ENCODE measurements around the gene GPR176.

The GPR176 gene

DNA sequence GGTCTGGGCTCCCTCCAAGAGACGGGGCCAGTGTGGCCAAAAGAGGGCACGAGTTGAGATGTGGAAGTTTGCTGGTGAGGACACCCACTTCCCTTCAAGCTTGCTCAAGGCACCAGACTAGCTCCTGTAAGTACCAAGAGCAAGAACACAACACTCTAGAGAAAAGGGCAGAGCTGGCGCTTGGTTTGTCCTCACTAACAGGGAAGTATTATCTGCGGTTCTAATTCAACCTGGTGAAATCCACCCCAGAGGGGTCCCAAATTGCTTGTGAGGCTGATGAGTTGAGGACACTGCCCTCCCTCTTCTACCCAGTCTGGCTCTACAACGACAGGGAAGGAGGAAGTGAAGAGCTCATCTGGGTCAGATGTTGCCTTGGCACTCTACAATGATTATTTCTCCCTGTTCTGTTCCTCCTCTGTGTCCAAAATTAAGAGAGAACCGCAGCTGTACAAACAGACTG, 120.5 kb downstream of the GPR176 start:
- no peak for DNase-seq

DNA sequence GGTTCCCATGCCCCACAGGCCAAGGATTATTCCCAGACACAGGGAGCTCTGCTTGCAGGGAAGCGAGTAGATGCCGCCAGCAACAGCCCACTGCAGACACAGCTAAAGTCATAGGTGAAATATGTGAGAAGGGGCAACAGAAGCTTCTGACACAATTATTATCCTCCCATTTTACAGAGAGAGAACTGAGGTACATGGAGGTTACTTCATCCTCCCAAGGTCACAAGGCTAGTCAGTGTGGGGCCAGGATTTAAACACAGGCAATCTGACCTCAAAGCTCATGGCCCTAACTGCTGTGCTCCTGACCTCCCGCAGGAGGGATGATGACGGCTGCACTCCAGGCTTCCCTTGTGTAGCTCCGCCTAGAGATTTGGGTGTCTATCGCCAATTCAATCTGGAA, 121.7 kb downstream of the GPR176 start:
- no peak for DNase-seq

DNA sequence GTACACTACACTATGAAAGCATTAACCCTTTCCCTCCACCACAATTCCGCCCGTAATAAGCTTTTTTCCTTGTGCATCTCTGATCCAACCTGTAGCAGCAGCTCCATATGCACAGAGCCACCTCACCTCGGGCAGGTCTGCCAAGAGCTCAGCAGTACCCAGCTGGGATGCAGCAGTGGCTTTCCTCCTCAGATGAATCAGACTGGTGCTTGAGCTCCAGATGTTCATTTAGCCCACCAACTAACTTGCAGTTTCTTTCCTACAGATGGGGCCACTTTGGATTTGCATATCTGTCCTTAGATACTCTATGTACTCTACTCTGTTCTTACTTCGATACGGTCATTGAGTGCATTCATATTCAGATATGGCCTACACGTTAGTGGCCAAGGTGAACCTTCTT, 122.7 kb downstream of the GPR176 start:
- DNase-seq: no peak

DNA sequence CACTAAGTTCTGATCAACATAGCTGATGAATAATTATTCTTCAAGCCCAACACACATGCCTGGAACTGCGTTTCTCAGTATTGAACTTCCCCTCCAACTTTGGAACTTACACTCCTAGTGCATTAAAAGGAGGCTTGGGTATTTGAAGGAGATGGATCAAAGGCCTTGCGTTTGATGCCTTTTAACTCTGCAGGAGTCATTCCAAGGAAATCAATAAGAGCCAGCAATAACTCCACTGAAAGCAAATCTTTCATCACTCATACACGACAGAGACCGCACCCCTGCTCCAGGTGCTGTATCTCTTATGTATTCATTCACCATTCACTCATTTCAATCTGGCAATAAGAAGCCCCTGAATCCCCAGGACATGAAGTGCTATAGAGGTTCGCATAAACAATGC, 123.5 kb downstream of the GPR176 start:
- no peak for DNase-seq

DNA sequence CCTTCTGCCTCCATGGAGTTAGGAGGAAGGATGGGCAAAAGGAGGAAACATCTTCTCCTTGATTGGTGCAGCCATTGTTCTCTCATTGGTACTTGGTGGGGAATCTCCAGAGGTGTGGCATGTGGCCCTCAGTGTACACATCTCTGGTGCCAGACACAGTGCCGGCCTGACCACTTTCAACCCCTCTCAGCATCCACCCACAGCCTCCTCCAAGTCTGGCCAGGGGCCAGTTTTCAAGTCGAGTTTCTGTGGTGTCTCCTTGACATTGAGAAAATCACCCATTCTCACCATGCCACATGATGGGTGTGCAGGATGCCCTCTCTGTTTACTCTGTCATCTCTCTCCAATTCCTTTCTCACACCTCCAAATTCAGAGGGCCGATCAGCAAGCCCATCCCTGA, 124.6 kb downstream of the GPR176 start:
- DNase-seq: no peak

DNA sequence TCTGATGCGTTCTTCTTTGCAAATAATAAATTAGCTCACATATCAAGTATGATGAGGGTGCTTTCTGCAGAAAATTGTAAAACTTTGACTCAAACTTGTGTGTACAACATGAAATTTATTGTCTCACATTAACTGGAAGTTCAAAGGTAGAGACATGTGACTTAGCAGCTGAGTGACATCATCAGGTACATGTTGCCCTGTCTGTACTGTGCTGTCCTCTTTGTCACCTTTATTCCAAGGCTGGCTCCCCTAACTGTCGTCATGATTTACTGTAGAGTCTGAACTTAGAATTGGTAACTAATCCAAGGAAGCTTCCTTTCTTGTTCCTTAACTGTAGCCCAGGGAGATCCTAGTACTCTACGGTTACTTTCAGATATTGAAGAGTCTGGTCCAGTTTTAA, 125.1 kb downstream of the GPR176 start:
- no peak for DNase-seq

DNA sequence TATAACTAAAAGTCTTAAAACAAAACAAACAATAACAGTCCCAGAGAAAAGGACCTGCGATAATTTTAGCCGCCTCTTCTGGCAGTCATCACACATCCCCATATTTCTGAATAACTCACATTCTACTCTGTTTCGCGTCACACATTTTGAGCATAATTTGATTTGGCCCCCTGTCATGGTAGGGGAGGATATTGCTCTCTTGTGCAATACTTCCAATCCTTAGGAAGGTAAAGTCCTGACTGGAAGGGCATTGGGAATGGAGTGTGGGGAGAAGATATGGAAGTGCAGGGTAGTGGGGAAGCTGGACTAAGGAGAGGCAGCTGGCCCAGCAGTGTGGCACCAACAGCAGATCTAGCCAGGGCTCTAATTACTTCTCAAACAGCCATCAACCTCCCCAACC, 126.1 kb downstream of the GPR176 start:
- DNase-seq: no peak

DNA sequence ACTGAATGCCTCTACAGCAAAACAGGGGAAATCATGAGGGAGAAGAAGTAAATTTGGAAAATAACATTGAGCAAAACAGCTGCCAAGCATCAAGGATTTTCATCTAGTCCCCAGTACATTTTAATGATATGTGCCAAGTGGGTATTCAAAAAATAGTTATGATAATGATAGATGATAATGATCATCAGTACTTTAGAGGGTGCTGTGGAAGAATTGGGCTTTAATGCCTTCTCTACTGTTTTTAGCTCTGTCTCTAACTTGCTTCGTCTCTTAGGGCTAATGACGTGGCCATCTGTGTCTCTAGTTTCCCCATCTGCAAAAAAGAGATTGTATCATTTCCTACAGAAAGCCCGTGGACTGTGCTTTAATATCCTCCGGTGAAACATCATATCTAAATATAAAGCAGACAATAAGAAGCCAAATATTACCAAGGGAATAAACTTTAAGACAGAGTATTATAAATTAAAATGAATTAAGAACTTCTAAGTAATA, 127.2 kb downstream of the GPR176 start:
- no peak for DNase-seq

DNA sequence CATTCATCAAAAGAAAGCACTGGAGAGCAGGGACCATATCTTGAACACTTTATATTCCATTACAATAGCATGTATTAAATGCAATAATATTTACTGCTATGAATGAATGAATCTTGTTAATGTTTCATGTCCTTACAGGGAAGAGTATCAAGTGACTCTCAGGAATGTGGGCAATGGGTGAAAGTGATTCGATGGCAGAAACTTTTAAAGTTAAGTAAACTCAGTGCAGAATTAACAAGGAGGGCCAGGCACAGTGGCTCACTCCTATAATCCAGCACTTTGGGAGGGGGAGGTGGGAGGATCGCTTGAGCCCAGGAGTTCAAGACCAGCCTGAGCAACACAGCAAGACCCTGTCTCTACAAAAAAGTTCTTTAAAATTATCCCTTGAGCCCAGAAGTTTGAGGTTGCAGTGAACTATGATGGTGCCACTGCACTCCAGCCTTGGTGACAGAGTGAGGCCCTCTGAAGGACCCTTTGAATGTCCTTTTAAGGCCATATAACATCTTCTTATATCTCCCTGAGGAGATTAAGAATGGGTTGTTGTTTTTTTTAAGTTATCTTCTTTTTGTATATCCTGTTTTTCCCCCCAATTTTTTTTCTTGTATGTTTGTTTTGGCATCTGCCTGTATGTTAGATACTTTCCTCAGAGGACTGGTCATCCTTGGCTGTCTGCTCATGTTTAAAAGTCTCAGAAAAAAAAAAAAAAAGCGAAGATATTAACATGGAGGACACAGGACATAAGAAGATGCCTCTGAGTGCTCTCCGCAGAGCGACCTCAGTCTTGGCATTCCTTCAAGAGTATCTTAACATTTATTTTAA, 127.8 kb downstream of the GPR176 start:
- DNase-seq: no peak

DNA sequence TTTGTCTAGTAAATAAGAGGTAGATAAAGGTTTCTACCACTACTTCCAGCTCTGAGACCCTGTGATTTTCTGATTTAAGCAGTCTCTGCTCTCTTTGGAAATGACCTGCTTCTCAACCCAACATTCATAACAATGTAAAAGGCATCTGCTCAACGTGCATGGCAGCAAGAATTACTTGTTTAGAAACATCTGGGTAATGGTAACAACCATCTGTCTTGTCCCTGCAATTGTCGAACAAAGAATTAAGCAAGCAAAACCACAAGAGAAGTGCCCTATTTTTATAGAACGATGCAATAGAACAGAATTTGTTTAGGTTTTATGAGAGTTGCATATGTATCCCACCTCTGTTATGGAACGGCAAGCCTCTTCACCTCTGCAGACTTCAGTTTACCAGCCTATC, 130.3 kb downstream of the GPR176 start:
- no peak for DNase-seq

DNA sequence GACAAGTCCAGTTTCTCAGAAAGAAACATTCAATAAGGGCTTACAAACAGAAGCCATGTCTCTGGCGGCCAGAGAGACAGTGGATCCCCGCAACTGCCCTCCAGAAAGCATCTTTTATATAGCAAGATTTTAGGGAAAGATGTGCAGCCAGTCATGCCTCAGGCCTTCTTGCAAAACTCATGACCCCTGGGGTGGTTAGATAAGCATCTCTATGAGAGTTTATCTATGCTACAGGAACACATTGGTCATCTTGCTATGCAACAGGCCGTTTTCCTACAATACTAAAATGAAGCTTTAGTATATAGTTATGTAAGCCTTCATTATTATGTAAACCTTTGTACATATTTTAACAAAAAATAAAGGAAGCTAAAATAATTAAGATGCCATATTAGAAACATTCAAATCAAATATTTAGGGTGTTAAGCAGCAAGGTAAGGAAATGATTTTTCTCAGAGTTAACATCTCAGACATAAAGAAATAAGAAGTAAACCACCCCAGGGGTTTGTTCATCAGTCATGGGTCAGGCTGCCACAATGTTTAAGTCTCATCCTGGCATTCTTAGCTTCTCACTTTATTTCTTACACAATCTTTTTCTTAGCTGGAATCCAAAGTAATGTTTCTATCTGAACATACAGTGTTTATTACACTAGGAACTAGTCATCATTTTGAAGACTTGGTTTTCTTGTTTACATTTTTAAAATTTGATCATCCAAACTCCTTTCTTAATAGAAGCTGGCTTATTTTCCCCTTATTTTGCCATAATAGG, 131.1 kb downstream of the GPR176 start:
- no peak for DNase-seq

DNA sequence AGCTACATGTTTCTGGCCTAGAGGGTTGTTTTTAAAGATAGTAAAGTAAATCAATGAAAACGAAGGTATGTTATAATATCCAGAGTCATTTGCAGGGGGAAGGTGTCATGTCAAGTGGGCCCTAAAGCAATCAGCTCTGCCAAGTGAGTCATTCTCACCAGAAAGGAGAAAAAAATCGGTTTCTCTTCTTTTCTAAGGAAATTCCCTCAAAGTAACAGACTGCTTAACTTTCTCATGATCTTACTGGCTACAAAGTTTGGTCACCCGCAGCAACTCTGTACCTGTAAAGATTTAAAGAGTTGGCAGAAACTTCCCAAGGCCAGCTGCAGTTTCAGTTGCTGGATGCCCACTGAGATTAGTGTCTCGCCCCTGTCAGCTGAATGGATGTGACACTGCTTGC, 132.0 kb downstream of the GPR176 start:
- no peak for DNase-seq

DNA sequence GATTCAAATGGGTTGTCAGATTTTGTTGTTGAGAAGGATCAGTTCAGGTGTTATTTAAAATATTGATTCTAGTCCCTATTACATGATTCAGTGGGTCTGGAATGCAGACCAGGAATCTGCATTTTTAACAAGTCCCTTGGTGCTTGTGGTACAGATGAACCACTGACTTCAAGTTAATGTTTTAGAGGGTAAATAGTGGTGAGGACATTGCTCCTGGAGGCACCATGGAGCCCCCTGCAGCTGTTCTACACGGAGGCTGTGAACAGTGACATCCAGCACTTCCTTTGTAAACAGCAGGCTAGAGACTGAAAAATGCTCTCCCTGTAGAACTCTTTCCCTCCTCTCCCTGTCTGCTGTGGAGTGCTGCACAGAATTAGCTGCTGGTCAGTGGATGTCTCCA, 132.6 kb downstream of the GPR176 start:
- DNase-seq: no peak

DNA sequence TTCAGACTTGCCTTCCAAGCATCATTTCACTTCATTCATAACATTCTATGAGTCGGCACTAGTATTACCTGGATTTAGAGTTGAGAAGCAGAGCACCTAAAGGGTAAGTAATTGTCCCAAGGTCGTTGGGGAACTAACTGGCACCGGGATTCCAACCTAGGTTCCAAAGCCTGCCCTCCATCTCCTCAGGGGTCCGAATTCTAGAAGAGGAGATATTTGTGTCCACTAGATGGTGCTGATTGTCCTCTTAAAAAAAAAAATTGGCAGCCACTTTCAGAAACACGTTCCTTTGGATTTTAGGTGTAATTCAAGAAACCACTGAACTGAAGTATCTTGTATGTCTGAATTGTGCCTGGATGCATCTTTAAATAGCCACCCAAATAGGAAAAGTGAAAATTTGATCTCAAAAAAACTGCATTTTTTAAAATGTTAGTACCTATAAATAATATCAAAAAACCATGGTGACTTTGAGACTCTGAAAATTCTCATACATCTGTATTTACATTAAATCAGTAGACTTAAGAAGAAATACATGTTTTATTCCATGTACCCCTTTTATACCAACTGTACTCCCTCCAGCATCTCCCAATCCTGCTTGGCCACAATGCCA, 133.5 kb downstream of the GPR176 start:
- DNase-seq: no peak

DNA sequence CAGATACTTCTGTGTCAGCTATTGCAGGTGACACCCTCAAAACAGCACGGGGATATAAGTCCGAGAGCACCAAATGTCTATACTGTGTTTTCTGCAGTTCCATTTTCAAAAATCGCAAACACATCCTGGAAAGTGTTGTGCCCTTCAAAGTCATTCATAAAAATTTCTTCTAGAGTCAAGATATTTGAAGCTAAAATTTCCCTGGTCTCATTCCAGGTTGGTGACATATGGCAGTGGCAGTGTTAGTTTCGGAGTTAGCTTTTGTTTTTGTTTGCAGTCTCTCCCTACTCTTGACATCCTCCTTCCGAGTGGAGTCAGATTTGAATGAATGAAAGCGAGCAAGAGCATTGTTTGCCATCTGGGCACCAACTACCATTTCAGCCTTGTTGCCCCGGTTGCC, 134.2 kb downstream of the GPR176 start:
- DNase-seq: no peak

DNA sequence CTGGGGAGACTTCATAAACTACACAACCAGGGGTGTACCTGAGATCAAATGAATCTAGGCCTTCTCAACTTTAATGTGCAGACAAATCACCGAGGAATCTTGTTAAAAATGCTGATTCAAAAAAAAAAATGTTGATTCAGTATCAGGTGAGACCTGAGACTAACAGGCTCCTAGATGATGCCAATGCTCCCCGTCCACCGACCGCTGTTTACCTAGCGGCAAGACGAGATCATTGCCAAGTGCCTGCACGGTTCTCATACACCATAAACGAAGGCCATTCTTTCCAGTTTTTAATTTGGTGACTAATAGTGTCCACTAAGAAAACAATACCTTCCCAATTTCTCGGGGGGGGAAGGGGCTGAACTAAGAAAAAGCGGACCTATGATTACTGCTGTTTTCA, 134.9 kb downstream of the GPR176 start:
- DNase-seq: no peak

DNA sequence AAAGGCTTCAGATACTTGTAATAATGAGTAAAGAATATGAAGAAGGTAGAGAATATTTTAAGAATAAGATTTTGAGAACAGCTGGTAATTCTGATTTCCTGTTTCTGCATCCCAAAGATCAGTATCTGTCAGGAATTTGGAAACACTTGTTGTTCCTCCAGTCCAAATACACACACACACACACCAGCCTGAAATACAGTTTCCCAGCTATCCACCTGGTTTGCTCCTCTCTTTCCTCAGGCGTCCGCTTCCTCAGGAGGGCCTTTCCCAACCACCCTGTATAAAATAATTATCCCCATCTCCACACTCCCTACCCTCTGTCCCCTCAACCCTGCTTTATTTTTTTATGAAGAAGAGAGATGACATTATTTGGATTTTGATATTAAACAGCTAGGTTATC, 135.4 kb downstream of the GPR176 start:
- no peak for DNase-seq

DNA sequence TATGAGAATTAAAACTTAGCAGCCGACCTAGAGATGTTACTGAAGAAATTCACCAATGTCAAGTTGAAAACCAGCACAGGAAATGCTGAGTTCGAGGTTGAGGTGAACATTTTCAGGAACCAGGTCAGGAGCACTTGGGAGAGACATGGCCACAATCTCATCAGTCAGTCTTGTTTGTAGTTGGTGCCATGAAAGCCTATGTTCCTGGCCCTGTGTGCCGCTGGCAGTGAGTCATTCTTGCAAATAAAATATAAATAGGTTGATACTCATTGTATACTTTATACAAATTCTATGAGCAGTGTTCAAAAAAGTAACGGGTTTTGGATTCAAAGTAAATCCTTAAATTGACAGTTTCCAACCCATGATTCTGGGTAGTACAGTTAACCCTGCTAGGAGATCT, 135.9 kb downstream of the GPR176 start:
- DNase-seq: no peak

DNA sequence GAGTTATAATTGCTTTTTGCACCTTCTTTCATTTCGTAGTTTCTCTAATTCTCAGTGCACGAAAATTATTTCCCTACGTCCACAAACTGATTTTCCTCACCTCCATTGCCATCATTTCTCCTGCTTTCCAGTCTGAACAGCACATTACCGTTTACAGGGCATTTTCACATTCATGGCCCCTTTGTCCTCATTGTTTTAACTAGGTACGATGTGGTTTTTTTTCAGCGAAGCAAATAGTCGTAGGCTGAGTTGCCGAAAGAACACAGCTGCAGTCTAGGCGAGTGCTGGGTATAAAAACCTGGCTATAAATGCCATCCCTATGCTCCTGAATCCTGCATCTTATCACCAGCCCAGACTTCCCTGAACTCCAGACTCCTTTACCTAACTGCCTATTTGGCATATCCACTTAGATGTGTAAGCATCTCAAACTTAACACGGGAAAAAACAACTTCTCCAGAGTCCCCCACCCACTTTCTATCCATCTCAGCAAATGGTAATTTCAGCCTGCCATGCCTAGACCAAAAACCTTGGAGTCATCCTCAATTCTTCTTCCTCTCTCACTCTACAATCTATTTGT, 136.7 kb downstream of the GPR176 start:
- no peak for DNase-seq

DNA sequence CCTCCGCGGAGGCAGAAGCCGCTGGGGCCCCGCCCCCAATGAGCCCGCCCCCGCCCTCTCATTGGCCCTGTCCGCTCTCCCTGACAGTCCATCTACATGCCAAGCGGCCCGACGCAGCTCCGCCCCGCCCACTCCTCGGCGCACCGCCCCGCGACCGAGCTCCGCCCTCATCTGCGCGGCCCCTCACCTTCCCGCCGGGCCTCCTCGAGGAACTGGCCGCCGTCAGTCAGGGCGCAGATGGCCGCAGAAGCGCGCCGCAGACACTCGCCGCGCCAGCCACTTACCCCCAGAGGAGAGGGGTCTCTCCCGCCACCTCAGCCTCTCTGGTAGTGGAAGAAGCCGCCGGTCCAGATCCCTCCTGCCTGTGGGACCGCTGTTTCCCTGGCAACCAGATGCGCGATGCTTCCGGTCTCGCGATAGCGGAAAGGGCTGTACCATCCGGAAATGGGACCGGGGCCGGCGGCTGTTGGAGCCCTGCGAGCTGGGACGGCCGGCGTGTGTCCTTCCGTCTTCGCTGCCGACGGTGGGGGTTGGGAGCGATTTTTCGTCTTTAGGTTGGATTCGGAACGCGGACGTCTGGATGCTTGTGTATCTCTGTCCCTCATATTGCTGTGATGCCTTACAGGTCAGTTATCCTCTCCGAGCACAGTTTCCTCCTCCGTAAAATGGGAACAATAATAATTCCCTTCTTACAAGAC, 137.5 kb downstream of the GPR176 start, which contains the start of gene FSIP1:
Gene FSIP1, minus strand, starts transcription at position 401 of the 698 bp plus-strand sequence. CDS start 6,317 bp downstream, outside the sequence.
- DNase-seq: peak; percentile 96

DNA sequence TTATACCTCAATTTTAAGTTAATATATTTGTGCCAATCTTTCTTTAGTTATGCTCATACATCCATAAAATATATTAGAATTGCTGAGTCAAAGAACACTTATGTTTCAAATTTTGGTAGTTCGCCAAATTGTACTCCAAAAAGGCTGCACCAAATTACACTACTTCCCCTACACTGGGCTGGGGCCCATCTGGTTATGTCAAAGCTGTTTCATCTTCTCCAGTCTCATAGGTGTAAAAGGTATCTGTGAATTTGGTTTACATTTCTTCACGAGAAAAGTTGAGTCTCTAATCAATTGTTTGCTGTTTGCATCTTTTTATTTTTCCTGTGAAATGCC, 138.1 kb downstream of the GPR176 start:
- no peak for DNase-seq

DNA sequence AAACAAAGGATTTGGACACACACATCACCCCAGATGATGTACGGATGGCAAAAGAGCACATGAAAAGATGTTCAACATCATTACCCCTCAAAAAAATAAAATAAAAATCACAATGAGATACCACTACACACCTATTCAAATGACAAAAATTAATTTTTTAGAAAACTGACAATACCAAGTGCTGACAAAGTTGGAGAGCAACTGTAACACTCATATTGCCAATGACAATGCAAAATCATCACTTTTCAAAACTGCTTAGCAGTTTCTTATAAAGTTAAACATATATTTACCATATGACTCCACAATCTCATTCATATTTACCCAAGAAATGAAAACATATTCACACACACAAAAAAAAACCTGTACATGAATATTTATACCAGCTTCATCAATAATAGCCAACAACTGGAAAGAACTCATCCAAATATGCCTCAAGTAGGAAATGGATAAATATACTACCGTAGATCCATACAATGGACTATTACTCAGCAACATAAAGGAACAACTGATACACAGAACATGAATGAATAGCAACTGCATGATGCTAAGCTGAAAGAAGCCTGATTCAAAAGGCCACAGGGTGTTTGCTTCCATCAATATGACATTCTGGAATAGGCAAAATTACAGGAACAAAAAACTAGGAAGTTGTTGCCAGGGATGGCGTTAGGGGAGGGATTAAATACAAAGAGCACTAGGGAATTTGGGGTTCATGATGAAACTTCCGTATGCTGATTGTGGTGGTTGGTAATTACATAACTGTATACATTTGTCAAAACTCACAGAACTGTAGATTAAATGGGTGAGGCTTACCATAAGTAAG, 138.7 kb downstream of the GPR176 start:
- DNase-seq: no peak

Data from activated naive CD4-positive, alpha-beta T cell treated with Interleukin-2 at 50 U/mL for 16 hours (primary cell).